Left renal pelvis (tissue), 4 donors: Measurements from ENCODE around the gene BAZ1A. TPM values are rescaled to one million over a fixed set of nuclear protein-coding genes. Genes with fewer than 3 reads are reported as not detected.
"Not testable (repeated sequence)": the region's sequence is repeated elsewhere in the genome, so short reads cannot be mapped to it uniquely, and the experiment has no call there.

ENCODE experiments used
- DNase-seq, 4 donors: peaks; one replicate each; pipeline ENCODE4 v3.0.0-alpha.2; 2013; ENCODE audit warnings: low read depth in 4 of 4, low spot score in 3 of 4
- polyA plus RNA-seq, 4 donors: library from polyadenylated mRNA; unstranded; fragments of 120-200 nt; gene quantifications; one replicate each; pipeline ENCODE4 v1.2.1, GENCODE V29; 2013; ENCODE audit not compliant: insufficient read length in 4 of 4

Gene BAZ1A
- polyA plus RNA-seq, 4 donors = 15.3 to 32.5 (median 27.9) TPM

GRCh38 chr14:34792598-34792997 is 82.6 kb downstream of the BAZ1A start:
- DNase-seq = no peak

- DNase-seq = no peak
Measured at GRCh38 chr14:34785223-34786006, 89.7 kb downstream of the BAZ1A start.

GRCh38 chr14:34782031-34782430 is 93.1 kb downstream of the BAZ1A start:
- no peak for DNase-seq

GRCh38 chr14:34781242-34781641 is 93.9 kb downstream of the BAZ1A start:
- DNase-seq = no peak

GRCh38 chr14:34780646-34781045 is 94.5 kb downstream of the BAZ1A start:
- DNase-seq = no peak

- no peak for DNase-seq
Measured at GRCh38 chr14:34778744-34779143, 96.4 kb downstream of the BAZ1A start.

- no peak for DNase-seq
Measured at GRCh38 chr14:34776611-34777010, 98.5 kb downstream of the BAZ1A start.

- no peak for DNase-seq
Measured at GRCh38 chr14:34775922-34776321, 99.2 kb downstream of the BAZ1A start.

GRCh38 chr14:34775342-34775741 is 99.8 kb downstream of the BAZ1A start:
- DNase-seq = no peak

- DNase-seq = no peak
Measured at GRCh38 chr14:34770901-34771300, 104.3 kb downstream of the BAZ1A start.

- DNase-seq = no peak
Measured at GRCh38 chr14:34766606-34767005, 108.6 kb downstream of the BAZ1A start.

GRCh38 chr14:34766060-34766459 is 109.1 kb downstream of the BAZ1A start:
- DNase-seq = no peak

GRCh38 chr14:34755215-34755614 is 119.9 kb downstream of the BAZ1A start:
- DNase-seq = no peak

- DNase-seq = no peak
Measured at GRCh38 chr14:34754687-34755086, 120.5 kb downstream of the BAZ1A start.

- DNase-seq = no peak
Measured at GRCh38 chr14:34750670-34751069, 124.5 kb downstream of the BAZ1A start.

- DNase-seq = no peak
Measured at GRCh38 chr14:34750233-34750632, 124.9 kb downstream of the BAZ1A start.

GRCh38 chr14:34749408-34749807 is 125.8 kb downstream of the BAZ1A start:
- no peak for DNase-seq

GRCh38 chr14:34742270-34743115 is 132.7 kb downstream of the BAZ1A start:
- DNase-seq = no peak

GRCh38 chr14:34741840-34742239 is 133.3 kb downstream of the BAZ1A start:
- DNase-seq = no peak

GRCh38 chr14:34740139-34740538 is 135.0 kb downstream of the BAZ1A start:
- not testable (repeated sequence) for DNase-seq

- DNase-seq = not testable (repeated sequence)
Measured at GRCh38 chr14:34737079-34737478, 138.1 kb downstream of the BAZ1A start.

- DNase-seq = no peak
Measured at GRCh38 chr14:34733245-34733644, 141.9 kb downstream of the BAZ1A start.
